Sigmoid colon (tissue), 7 donors: ENCODE results near the gene BPIFB4. TPM values are rescaled to one million over a fixed set of nuclear protein-coding genes. Genes with fewer than 3 reads are reported as not detected.

Experiments
- DNase-seq: peaks from one replicate; pipeline ENCODE4 v3.0.0-alpha.2; 2019
- H3K27ac ChIP-seq, 4 donors: fragments of 200-600 bp; sonication (generic); one replicate each; pipeline ENCODE4 v1.5.1; 2016 to 2019; ENCODE audit warnings: mild to moderate bottlenecking in 1 of 4
- H3K27me3 ChIP-seq, 3 donors: fragments of 200-600 bp; sonication (generic); one replicate each; pipeline ENCODE4 v1.5.1; 2019; ENCODE audit warnings: mild to moderate bottlenecking in 1 of 3
- H3K36me3 ChIP-seq, 4 donors: fragments of 200-600 bp; sonication (generic); one replicate each; pipeline ENCODE4 v1.5.1; 2016 to 2019
- H3K4me1 ChIP-seq, 4 donors: fragments of 200-600 bp; sonication (generic); one replicate each; pipeline ENCODE4 v1.5.1; 2017 to 2019
- H3K4me3 ChIP-seq, 4 donors: fragments of 200-600 bp; sonication (generic); one replicate each; pipeline ENCODE4 v1.5.1; 2017 to 2019; ENCODE audit warnings: mild to moderate bottlenecking in 2 of 4, moderate library complexity in 1 of 4
- H3K9me3 ChIP-seq, 4 donors: fragments of 200-600 bp in 3 of 4; sonication (generic) in 3 of 4; one replicate each; pipeline versions ENCODE4 v1.5.1 to v1.6.1; 2013 to 2019
- CTCF ChIP-seq, 4 experiments: fragments of 450-650 bp in 3 of 4; fragments of 200-600 bp in 1 of 4; IDR thresholded peaks; one replicate each; pipeline ENCODE4 v1.5.1; 2016 to 2019; ENCODE audit warnings: antibody characterized with exemption in 4 of 4, mild to moderate bottlenecking in 3 of 4, moderate library complexity in 2 of 4
- EP300 ChIP-seq, 4 donors: sonication (generic); formaldehyde crosslinking; IDR thresholded peaks; one replicate each; pipeline ENCODE4 v1.6.1; 2017; ENCODE audit warnings: antibody characterized with exemption in 4 of 4
- POLR2A ChIP-seq, 2 donors: fragments of 450-650 bp; IDR thresholded peaks; one replicate each; pipeline ENCODE4 v1.6.1; 2016; ENCODE audit warnings: antibody characterized with exemption in 2 of 2, mild to moderate bottlenecking in 2 of 2, moderate library complexity in 2 of 2
- POLR2AphosphoS5 ChIP-seq, 4 donors: sonication (generic); formaldehyde crosslinking; IDR thresholded peaks; one replicate each; pipeline ENCODE4 v1.6.1; 2017; ENCODE audit warnings: antibody characterized with exemption in 4 of 4
- WGBS, 2 donors: extraction: QIAGEN DNeasy Blood & Tissue Kit; methylation state at CpG; one replicate each; pipeline ENCODE4 v1.1.7; 2013; 5-methylcytosine and 5-hydroxymethylcytosine counted together
- intact Hi-C: fragments of 100-400 bp; cut with DNase I; formaldehyde crosslinking; loops from one replicate; pipeline ENCODE4 v1.15.1; 2023
- polyA plus RNA-seq, 3 donors: library from polyadenylated mRNA; stranded (reverse); fragments of 200-250 nt; gene quantifications; one replicate each; pipeline ENCODE4 v1.2.3, GENCODE V29; 2013
- total RNA-seq, 4 donors: library from RNA; depleted of rRNA; stranded (reverse); fragments of >200 nt; gene quantifications; one replicate each; pipeline ENCODE4 v1.1.0, GENCODE V29; 2016
- donor health status: healthy with polysubstance abuse.
- donor health status: Bipolar disorder and iron deficiency.
- donor health status: healthy.

BPIFB4 gene
- total and polyA plus RNA-seq, 7 donors, result not detected

- Histone ChIP-seq H3K36me3 (no peaks in the 10 kb centered on the region), H3K4me1 (no peaks in the 10 kb centered on the region), H3K27ac (no peak overlapping the region), H3K9me3 (no peaks in the 10 kb centered on the region), H3K4me3 (no peak overlapping the region), H3K27me3 (peaks cover 0 to 5% (median 3%) of the 10 kb centered on the region in 3 donors)
- no peak for DNase-seq
- WGBS, 2 donors, result 76 to 79% methylated on average over 3 of the region's 3 CpGs
- intact Hi-C loops, result loop anchor here (10.0 kb wide), 1 partner anchor 65 kb away; no protein-coding TSS in a partner anchor
- no peak for TF ChIP-seq POLR2AphosphoS5 (IDR thresholded peaks at IDR 0.05)
- no peak for TF ChIP-seq POLR2A (IDR thresholded peaks at IDR 0.05)
- no peak for TF ChIP-seq CTCF (IDR thresholded peaks at IDR 0.05)
- TF ChIP-seq EP300 (IDR thresholded peaks at IDR 0.05), result no peak
Measured at GRCh38 chr20:33159713-33160112, 80.3 kb downstream of the BPIFB4 start.

GRCh38 chr20:33160681-33161080 lies 81.2 kb downstream of the BPIFB4 start:
- no peak overlapping the region for H3K4me3 ChIP-seq
- H3K27me3 ChIP-seq, result peaks cover 0 to 5% (median 0%) of the 10 kb centered on the region in 3 donors
- H3K9me3 ChIP-seq, result no peaks in the 10 kb centered on the region
- intact Hi-C loops, result loop anchor here (10.0 kb wide), 1 partner anchor 64 kb away; no protein-coding TSS in a partner anchor
- no peaks in the 10 kb centered on the region for H3K36me3 ChIP-seq
- no peaks in the 10 kb centered on the region for H3K4me1 ChIP-seq
- no peak overlapping the region for H3K27ac ChIP-seq
- TF ChIP-seq CTCF (IDR thresholded peaks at IDR 0.05) (no peak), EP300 (IDR thresholded peaks at IDR 0.05) (no peak), POLR2AphosphoS5 (IDR thresholded peaks at IDR 0.05) (no peak), POLR2A (IDR thresholded peaks at IDR 0.05) (no peak)
- WGBS, 2 donors, result 78 to 86% methylated on average over 5 of the region's 5 CpGs
- no peak for DNase-seq

Other genes with a start within 250 kb of the BPIFB4 start
- under 1 TPM in 3 of 4 donors, not detected in 1; 0.49 to 0.83 (median 0.71) TPM for gene EFCAB8, start 220.7 kb upstream of the BPIFB4 start, total RNA-seq
- under 1 TPM in 1 of 3 donors, not detected in 2; 0.06 TPM for gene EFCAB8, start 220.7 kb upstream of the BPIFB4 start, polyA plus RNA-seq
- gene SUN5, start 75.2 kb upstream of the BPIFB4 start, total RNA-seq, result not detected
- gene SUN5, start 75.2 kb upstream of the BPIFB4 start, polyA plus RNA-seq, result not detected
- not detected for gene BPIFB2, start 71.9 kb upstream of the BPIFB4 start, total RNA-seq
- gene BPIFB2, start 71.9 kb upstream of the BPIFB4 start, polyA plus RNA-seq, result not detected
- not detected for gene BPIFB6, start 48.0 kb upstream of the BPIFB4 start, total RNA-seq
- not detected for gene BPIFB6, start 48.0 kb upstream of the BPIFB4 start, polyA plus RNA-seq
- gene BPIFB3, start 25.7 kb upstream of the BPIFB4 start, total RNA-seq, result not detected
- gene BPIFB3, start 25.7 kb upstream of the BPIFB4 start, polyA plus RNA-seq, result not detected
- gene BPIFA2, start 88.5 kb downstream of the BPIFB4 start, total RNA-seq, result not detected
- under 1 TPM in 1 of 3 donors, not detected in 2; 0.09 TPM for gene BPIFA2, start 88.5 kb downstream of the BPIFB4 start, polyA plus RNA-seq
- gene BPIFA3, start 137.7 kb downstream of the BPIFB4 start, total RNA-seq, result not detected
- gene BPIFA3, start 137.7 kb downstream of the BPIFB4 start, polyA plus RNA-seq, result not detected
- not detected for gene BPIFA1, start 156.4 kb downstream of the BPIFB4 start, total RNA-seq
- gene BPIFA1, start 156.4 kb downstream of the BPIFB4 start, polyA plus RNA-seq, result not detected
- not detected for gene BPIFB1, start 203.6 kb downstream of the BPIFB4 start, total RNA-seq
- gene BPIFB1, start 203.6 kb downstream of the BPIFB4 start, polyA plus RNA-seq, result not detected